Endothelial cell of umbilical vein (primary cell): Measurements from ENCODE around the gene NCOA5.

Source experiments
- EZH2 ChIP-seq: IDR thresholded peaks from 2 replicates; pipeline ENCODE4 v1.6.1; 2012; ENCODE audit warnings: borderline replicate concordance, low read depth, mild to moderate bottlenecking, moderate library complexity, low read length, inconsistent platforms; ENCODE audit not compliant: severe bottlenecking
- GATA2 ChIP-seq: IDR thresholded peaks from 2 replicates; pipeline ENCODE4 v1.7.0; 2011; ENCODE audit warnings: low read depth, mild to moderate bottlenecking, moderate library complexity, mixed read lengths, low read length; ENCODE audit not compliant: insufficient read length, insufficient read depth
- JUN ChIP-seq: IDR thresholded peaks from 2 replicates; pipeline ENCODE4 v1.6.1; 2011; ENCODE audit warnings: borderline replicate concordance, low read depth; ENCODE audit not compliant: insufficient read length, insufficient read depth
- POLR2A ChIP-seq: IDR thresholded peaks from 2 replicates; pipeline ENCODE4 v1.6.1; 2012; ENCODE audit warnings: low read depth, mild to moderate bottlenecking, control low read depth, low read length
- POLR2AphosphoS5 ChIP-seq: IDR thresholded peaks from 2 replicates; pipeline ENCODE4 v1.6.1; 2012; ENCODE audit warnings: low read depth, mild to moderate bottlenecking, control low read depth, low read length, moderate library complexity; ENCODE audit not compliant: insufficient read depth
- TF ChIP-seq, protein P1 (sequence below), 2 donors: IDR thresholded peaks; 1 replicate in 1 of 2; 2 replicates in 1 of 2; pipeline ENCODE4 v1.5.1; 2011; ENCODE audit warnings: low read length in 2 of 2, mild to moderate bottlenecking in 2 of 2, moderate library complexity in 2 of 2, control low read depth in 1 of 2, inconsistent platforms in 1 of 2, low read depth in 1 of 2; ENCODE audit not compliant: insufficient read depth in 1 of 2; ENCODE audit errors: extremely low read depth in 1 of 2
- TF ChIP-seq, protein P2 (sequence below): IDR thresholded peaks from 2 replicates; pipeline ENCODE4 v1.6.1; 2011; ENCODE audit not compliant: insufficient read depth, insufficient read length

DNA sequence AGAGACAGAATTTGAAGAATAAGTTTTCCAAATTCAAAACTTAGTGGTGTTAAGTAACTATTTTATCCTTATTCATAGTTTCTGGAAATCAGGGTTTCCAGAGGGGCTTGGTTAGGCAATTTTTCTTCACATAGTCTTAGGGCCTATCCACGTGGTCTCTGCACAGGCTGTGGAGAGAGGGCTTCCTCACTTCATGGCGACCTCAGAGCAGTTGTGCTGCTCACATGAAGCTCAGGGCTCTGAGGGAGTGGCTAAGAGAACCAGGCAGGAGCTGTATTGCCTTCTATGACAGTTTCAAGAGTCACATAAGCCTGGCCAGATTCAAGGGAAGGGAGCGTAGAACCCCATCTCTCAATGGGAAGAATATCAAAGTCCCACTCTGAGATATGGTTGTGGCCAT lies 14.5 kb upstream of the NCOA5 start:
- TF ChIP-seq POLR2AphosphoS5 (no peak), POLR2A (no peak), JUN (no peak), EZH2 (no peak), GATA2 (no peak)
- TF ChIP-seq, protein P1, sequence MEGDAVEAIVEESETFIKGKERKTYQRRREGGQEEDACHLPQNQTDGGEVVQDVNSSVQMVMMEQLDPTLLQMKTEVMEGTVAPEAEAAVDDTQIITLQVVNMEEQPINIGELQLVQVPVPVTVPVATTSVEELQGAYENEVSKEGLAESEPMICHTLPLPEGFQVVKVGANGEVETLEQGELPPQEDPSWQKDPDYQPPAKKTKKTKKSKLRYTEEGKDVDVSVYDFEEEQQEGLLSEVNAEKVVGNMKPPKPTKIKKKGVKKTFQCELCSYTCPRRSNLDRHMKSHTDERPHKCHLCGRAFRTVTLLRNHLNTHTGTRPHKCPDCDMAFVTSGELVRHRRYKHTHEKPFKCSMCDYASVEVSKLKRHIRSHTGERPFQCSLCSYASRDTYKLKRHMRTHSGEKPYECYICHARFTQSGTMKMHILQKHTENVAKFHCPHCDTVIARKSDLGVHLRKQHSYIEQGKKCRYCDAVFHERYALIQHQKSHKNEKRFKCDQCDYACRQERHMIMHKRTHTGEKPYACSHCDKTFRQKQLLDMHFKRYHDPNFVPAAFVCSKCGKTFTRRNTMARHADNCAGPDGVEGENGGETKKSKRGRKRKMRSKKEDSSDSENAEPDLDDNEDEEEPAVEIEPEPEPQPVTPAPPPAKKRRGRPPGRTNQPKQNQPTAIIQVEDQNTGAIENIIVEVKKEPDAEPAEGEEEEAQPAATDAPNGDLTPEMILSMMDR (IDR thresholded peaks at IDR 0.05; ENCODE audit: extremely low read depth in 1 of 2, insufficient read depth in 1 of 2, low read depth in 1 of 2, low read length in 2 of 2) = no peak
- TF ChIP-seq, protein P2, sequence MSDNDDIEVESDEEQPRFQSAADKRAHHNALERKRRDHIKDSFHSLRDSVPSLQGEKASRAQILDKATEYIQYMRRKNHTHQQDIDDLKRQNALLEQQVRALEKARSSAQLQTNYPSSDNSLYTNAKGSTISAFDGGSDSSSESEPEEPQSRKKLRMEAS = no peak
